HG02981 (cell line): ENCODE data around the gene SH3PXD2B.
"Not testable (repeated sequence)": the region's sequence is repeated elsewhere in the genome, so short reads cannot be mapped to it uniquely, and the experiment has no call there.

Experiments
- ATAC-seq: cut with Tn5 transposase; IDR thresholded peaks from one replicate; pipeline ENCODE4 v1.9.1; 2021; ENCODE audit warnings: mild to moderate bottlenecking, moderate library complexity; ENCODE audit not compliant: unreplicated experiment

The SH3PXD2B gene

GRCh38 chr5:172311026-172311425, 143.3 kb downstream of the SH3PXD2B start:
- ATAC-seq, result no peak

DNA sequence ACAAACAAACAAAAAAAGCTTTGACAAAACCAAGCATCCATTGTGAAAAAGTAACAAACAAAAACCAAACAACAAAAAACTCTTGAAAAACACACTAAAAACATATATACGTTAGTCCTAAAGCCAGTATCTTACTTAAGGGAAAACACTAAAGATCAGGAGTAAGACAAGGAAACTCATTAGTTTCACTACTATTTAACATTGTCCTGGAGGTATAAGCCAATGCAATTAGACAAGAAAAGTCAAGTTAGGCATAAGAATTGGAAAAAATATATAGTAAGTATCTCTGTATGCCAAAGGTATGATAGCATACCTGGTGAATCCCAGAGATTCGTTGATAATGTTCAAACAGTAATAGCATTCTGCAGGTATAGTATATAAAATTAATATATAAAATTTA, 148.9 kb downstream of the SH3PXD2B start:
- no peak for ATAC-seq

- ATAC-seq, result no peak
These were observed 150.6 kb downstream of the SH3PXD2B start for GRCh38 chr5:172303572-172304335.

- ATAC-seq, result no peak
These were observed 151.2 kb downstream of the SH3PXD2B start for GRCh38 chr5:172303162-172303561.

GRCh38 chr5:172302047-172302710, 152.1 kb downstream of the SH3PXD2B start:
- ATAC-seq, result no peak

- ATAC-seq, result no peak
These were observed 154.3 kb downstream of the SH3PXD2B start for GRCh38 chr5:172299916-172300439.

DNA sequence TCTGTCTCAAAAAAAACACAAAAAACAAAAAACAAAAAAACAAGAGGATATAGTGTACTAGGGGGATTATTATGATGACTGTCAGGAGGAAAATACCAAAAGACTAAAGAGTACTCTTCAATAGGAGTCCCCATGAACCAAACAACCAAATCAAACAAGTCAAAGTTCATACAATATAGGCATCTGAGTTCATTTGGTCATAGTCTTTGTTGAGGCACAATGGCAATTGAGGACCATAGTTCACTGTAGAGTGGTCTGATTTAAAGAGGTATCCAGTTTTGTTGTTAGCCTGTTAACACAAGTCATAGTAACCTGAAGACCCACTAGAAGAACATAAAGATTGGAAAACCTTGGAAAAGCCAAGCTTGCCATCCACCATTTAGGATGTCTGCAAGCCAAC, 159.5 kb downstream of the SH3PXD2B start:
- no peak for ATAC-seq

- no peak for ATAC-seq
These were observed 160.5 kb downstream of the SH3PXD2B start for GRCh38 chr5:172293745-172294342.

- peak; percentile 98 for ATAC-seq
These were observed 161.1 kb downstream of the SH3PXD2B start for GRCh38 chr5:172293054-172293744.

- ATAC-seq, result not testable (repeated sequence)
These were observed 162.5 kb downstream of the SH3PXD2B start for GRCh38 chr5:172291837-172292236.

DNA sequence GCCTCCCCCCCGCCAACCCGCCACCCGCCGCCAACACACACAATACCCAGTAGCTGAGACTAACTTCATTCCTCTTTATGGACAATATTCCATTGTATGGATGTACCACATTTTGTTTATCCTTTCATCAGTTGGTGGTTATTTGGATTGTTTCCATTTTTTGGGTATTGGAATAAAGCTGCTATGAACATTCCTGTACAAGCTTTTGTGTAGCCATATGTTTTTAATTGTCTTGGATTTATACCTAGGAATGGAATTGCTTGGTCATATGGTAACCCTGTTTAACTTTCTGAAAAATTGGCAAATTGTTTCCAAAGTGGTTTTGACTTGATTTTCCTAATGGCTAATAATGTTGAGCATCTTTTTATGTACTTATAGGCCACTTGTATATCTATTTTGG, 165.9 kb downstream of the SH3PXD2B start:
- ATAC-seq, result no peak

DNA sequence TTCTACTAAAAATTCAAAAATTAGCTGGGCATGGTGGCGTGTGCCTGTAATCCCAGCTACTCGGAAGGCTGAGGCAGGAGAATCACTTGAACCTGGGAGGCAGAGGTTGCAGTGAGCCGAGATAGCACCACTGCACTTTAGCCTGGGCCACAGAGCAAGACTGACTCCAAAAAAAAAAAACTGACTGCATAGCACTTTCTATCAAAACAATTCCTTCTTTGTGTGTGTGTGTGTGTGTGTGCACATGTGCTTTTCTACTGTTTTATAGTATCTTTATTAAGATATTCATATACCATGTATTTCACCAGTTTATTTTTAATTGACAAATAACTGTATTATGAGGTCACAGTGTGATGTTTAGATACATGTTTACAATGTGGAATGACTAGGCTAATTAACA, 167.2 kb downstream of the SH3PXD2B start:
- ATAC-seq, result not testable (repeated sequence)

GRCh38 chr5:172285226-172286143, 168.8 kb downstream of the SH3PXD2B start:
- no peak for ATAC-seq

GRCh38 chr5:172284611-172284980, 169.7 kb downstream of the SH3PXD2B start:
- no peak for ATAC-seq

- peak; percentile 79 for ATAC-seq
These were observed 170.3 kb downstream of the SH3PXD2B start for GRCh38 chr5:172283862-172284610.

GRCh38 chr5:172283020-172283861, 171.1 kb downstream of the SH3PXD2B start, which contains the start of gene UBTD2:
Gene UBTD2, minus strand, starts transcription at chr5:172283764. Its CDS starts 99 bp downstream, at chr5:172283665.
- ATAC-seq, result peak; percentile 83

DNA sequence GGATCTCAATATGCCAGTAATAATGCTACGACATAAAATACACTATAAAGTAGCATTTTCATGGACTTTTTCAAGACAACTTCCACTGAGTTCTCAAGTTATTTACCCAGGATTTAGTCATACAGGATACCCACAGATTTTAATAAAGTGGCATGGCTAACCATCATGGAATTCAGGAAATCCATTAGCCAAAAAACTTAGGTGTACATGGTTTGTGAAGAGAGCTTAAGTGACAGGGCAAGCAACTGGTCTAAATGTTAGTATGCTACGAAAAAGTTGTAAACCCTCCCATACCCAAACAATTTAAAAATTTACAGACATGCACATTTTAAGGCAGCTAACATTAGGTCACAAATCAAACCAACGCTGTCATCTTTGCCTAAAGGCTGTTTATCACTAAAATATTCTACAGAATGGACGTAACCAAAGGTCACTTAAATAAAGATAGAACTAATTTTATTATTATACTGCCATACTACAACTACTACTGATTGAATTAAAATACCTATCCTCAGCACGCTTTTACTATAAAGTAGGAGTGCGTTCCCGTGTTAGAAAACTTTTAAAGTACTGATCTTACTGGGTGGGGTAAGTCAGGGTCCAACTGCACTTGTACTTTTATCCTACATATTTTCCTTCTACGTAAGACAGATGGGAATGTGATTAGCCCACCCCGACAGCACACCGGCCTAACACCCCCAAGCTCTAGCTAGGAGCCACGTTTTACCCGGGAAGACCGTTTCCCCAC, 171.9 kb downstream of the SH3PXD2B start:
- no peak for ATAC-seq

GRCh38 chr5:172281346-172281745, 173.0 kb downstream of the SH3PXD2B start:
- no peak for ATAC-seq
